ENCODE measurements around the gene IGSF21. TPM values are rescaled to one million over a fixed set of nuclear protein-coding genes. Genes with fewer than 3 reads are reported as not detected.

IGSF21 gene
- not detected in 2 replicates for total RNA-seq

GRCh38 chr1:18107369-18108298 is at the start of gene IGSF21:
Gene IGSF21, plus strand, starts transcription at chr1:18107798. Its CDS starts 331 bp downstream, at chr1:18108129.

